HS-5 (cell line): ENCODE measurements around the gene MBD5.

Source experiments
- DNase-seq: peaks from one replicate; pipeline ENCODE4 v3.0.0-alpha.2; 2012; ENCODE audit warnings: low read depth

Gene MBD5

GRCh38 chr2:148124271-148124670 lies 103.4 kb downstream of the MBD5 start:
- DNase-seq, result no peak

- DNase-seq, result no peak
Observed at GRCh38 chr2:148130581-148130980, 109.7 kb downstream of the MBD5 start.

DNA sequence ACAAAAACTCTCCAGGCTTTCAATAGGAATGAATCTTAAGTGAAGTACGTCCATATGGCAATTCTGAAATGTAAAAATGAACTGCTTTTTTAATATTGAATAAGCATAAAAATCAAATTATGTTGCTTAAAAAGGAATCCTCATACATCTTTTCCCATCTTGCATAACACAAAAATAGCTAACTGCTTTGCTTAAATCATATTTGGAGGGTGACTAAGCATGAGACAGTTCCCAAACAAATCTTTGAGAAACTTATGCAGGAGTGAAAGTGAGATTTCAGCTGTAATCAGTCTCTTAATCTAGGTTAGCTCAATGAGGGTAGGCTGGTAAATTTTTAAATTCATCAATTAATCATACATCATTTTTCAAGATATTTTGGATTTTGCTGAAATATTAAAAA lies 111.5 kb downstream of the MBD5 start:
- peak; percentile 53 for DNase-seq

DNA sequence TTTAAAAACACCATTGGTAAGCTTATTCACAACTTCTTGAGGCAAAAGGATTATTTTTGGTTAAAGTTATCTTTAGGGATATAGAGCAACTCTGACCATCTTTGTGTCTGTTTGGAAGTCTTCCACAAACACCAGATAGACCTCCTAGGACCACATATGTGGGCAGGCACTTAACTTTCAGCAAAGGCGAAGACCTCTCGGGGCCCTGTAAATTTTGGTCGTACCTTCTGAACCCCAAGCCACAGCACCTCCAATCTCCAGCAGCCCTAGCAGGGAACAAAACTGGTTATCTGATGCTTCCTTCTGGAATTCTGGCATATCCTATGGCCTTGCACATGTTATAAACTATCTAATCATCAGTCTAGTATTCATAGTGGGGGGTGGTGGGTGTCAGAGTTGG lies 114.8 kb downstream of the MBD5 start:
- DNase-seq, result no peak

- no peak for DNase-seq
Observed at GRCh38 chr2:148136441-148136840, 115.5 kb downstream of the MBD5 start.

DNA sequence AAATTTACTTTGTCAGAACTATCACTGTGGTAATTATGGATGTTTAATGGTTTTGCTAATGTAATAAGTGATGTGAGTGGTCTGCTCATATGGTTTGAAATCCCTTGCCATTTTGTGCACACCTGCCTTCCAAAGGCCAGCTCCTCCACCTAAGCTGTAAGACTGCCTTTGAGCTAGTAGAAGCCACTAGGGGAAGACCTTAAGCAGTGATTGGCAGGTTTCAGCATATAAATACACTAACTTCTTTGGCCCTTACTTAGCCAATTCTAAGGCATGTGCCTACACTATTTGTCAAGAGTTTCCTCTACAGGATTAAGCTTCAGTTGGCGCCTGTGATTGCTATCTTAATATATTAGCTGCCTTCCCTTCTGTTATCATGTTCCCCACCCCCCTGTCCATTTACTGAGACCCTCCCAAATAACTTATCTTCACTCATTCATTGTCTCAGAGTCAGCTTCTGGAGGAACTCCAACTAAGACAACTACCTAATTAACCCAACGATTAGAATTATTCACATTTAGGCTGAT lies 141.1 kb downstream of the MBD5 start:
- DNase-seq, result no peak

- no peak for DNase-seq
Observed at GRCh38 chr2:148162871-148163270, 142.0 kb downstream of the MBD5 start.

DNA sequence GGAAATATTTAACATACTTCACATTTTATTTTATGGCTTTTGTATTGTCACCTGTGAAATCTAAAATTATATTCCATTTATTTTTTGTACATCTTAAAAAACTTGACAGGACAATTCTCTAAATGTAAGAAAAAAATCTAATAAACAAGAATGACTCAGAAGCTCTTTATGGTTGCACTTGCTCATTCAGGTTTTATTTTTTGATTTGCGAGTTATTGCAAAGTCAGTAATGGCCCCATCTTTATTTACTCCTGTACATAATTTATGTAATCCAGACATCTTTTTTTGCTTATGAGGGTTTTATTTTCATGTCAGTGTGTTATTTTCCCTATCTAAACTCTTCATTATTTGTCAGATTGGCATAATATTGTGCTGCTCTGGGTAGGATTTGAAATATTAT lies 145.1 kb downstream of the MBD5 start:
- DNase-seq, result no peak

GRCh38 chr2:148167241-148167766 lies 146.4 kb downstream of the MBD5 start:
- DNase-seq, result no peak

DNA sequence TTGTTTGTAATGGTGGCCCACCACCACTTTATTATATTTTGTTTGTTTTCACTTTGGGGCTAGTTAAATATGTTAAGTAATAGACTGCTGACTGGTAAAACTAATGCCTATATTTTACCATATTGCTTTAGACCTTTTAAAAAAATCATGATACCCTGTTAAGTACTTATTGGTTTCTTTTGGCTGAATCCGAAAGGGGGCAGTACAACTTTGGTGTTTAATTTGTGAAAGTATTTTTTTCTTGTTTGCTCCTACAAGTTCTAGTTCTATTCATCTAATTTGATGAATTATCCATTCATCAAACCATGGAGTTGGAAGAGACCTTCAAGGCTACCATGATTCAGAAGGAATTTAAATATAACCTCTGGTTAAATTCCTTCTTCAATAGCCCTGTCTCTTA lies 147.0 kb downstream of the MBD5 start:
- no peak for DNase-seq

GRCh38 chr2:148172131-148172753 lies 151.4 kb downstream of the MBD5 start:
- DNase-seq, result no peak

- no peak for DNase-seq
Observed at GRCh38 chr2:148173168-148173567, 152.3 kb downstream of the MBD5 start.

GRCh38 chr2:148177559-148177958 lies 156.7 kb downstream of the MBD5 start:
- no peak for DNase-seq

- no peak for DNase-seq
Observed at GRCh38 chr2:148179724-148180123, 158.8 kb downstream of the MBD5 start.

GRCh38 chr2:148184976-148185375 lies 164.1 kb downstream of the MBD5 start:
- no peak for DNase-seq

- DNase-seq, result no peak
Observed at GRCh38 chr2:148194882-148195281, 174.0 kb downstream of the MBD5 start.

DNA sequence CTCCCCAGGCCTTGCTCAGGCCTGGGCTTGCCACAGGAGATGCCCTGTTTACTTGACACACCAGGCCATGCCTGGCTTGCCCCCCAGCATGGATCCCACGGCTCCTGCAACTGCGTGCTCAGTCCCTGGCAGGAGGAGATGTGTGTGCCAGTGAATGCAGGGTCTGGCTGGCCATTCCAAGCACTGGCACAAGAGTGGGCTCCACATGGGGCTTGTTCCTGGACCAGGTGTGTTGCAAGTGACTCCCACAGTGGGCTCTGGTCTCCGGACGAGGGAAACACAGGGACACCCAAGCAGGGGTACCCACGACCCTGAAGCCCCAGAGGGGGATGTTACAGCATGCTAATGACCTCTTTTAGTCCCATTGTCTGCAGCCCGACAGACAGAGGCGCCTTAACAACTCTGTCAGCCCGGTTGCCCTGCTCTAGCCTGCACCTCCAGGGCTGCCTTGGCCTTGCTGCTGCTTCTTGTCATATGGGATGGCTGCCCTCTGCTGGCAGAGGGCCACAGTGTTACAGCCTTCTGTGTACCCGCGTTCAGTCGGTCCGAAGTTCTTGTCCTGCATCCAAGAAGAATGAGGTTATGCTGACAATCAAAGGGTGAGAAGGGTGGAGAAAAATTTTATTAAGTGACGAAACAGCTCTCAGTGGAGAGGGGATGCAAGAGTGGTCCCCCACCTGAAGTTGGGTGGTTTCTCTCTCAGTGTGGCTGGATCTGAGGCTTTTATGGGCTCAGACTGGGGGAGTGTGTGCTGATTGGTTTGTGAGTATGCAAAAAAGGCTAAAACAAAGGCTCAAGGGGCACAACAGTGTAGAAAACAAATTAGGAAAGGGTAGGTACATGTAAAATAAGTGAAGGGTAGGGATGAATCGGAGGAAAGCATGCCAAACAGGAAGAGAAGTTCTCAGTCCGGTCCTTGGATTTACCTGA lies 180.4 kb downstream of the MBD5 start:
- DNase-seq, result peak; percentile 6

DNA sequence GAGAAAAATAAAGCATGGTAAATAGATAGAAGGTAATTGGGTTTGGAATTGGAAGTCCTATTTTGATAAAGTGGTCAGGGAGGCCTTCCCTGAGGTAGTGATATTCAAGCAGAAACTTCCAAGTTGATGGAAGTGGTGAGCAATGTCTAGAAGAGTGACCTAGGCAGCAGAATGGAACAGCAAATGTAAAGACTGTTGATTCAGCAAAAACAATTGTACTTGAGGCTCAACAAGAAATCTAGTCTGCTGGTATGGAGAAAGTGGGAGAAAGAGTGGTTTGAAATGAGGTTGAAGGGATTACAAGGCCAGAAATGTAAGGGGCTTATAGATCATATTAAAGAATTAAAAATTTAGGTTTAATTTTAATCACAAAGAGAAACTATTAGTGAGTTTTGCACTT lies 181.3 kb downstream of the MBD5 start:
- no peak for DNase-seq

DNA sequence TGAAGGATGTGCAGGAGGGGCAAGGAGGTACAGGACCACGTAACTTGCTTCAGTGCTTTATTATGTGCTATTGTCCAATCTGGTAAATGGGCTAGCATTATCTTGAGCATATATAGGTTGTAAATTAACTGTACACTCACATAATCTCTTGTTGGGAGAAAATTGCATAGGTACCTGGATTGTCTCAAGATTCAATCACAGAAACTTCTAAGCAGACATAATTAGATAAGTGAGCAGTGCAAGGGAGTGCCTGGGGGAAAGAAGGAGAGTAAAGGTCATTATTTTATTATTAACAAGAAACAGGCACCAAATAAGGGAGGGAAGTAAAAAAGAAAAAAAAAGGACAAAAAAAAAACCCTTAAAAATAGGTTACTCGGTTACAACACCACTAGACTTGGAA lies 186.2 kb downstream of the MBD5 start:
- DNase-seq, result no peak

GRCh38 chr2:148209603-148210002 lies 188.7 kb downstream of the MBD5 start:
- no peak for DNase-seq

DNA sequence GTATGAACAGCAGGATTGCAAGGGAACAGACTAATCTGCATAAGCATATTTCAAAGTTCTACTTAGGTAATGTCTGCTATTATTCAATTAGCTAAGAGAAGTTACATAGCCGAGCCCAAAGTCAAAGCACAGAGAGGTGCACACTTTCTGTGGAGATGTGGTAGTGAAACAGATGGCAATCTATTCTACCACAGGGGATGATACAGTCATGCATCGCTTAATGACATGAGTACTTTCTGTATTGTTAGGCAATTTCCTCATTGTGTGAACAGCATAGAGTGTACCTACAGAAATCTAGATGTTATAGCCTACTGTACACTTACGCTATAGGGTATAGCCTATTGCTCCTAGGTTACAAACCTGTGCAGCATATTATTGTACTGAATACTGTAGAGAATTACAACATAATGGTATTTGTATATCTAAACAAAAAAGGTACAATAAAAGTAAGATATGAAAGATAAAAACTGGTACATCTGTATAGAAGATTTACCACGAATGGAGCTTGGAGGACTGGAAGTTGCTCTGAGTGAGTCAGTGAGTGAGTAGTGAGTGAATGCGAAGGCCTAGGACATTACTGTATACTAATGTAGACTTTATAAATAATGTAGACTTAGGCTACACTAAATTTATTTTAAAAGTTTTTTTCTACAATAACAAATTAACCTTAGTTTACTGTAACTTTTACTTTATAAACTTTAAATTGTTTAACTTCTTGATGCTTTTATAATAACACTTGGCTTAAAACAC lies 197.6 kb downstream of the MBD5 start:
- no peak for DNase-seq

GRCh38 chr2:148221166-148221565 lies 200.3 kb downstream of the MBD5 start:
- DNase-seq, result no peak
